H1 (cell line): ENCODE measurements around the gene GALNT18. TPM values are rescaled to one million over a fixed set of nuclear protein-coding genes. Genes with fewer than 3 reads are reported as not detected.

Experiments used
- CTCF ChIA-PET: fragments of 300-600 bp; sonication (Branson Sonifier 250); formaldehyde crosslinking; loops from one replicate; lab custom pipeline; 2021; ENCODE audit not compliant: partially characterized antibody; lab: Charles Lee
- POLR2A ChIA-PET: fragments of 300-600 bp; sonication (Branson Sonifier 250); formaldehyde crosslinking; loops from one replicate; lab custom pipeline; 2021; ENCODE audit warnings: inconsistent platforms; ENCODE audit not compliant: partially characterized antibody; lab: Charles Lee
- DNase-seq, 2 experiments: peaks; one replicate each; pipeline versions ENCODE4 v3.0.0 to v3.0.0-alpha.2; 2010 to 2022; ENCODE audit warnings: low spot score in 2 of 2, low read depth in 1 of 2, mixed read lengths in 1 of 2
- FAIRE-seq: peaks from 2 replicates; lab custom pipeline; 2011; peaks lifted over from hg19 to GRCh38; lab: Jason Lieb, UNC
- H2AFZ ChIP-seq: 2 replicates; pipeline ENCODE4 v1.8.1; 2012; ENCODE audit warnings: low read length, inconsistent platforms
- H2AK5ac ChIP-seq: 2 replicates; pipeline ENCODE4 v1.6.1; 2013; ENCODE audit warnings: low read depth, low read length
- H2BK120ac ChIP-seq: replicated peaks from 2 replicates; pipeline ENCODE3; 2013; ENCODE audit warnings: low read depth, low read length, inconsistent platforms
- H2BK12ac ChIP-seq: 2 replicates; pipeline ENCODE4 v1.6.1; 2013; ENCODE audit warnings: low read depth, low read length
- H2BK15ac ChIP-seq: 2 replicates; pipeline ENCODE4 v1.6.1; 2013; ENCODE audit warnings: low read length
- H2BK20ac ChIP-seq: 2 replicates; pipeline ENCODE4 v1.6.1; 2013; ENCODE audit warnings: low read length
- H2BK5ac ChIP-seq: 2 replicates; pipeline ENCODE4 v1.6.1; 2013; ENCODE audit warnings: low read depth, low read length
- H3K14ac ChIP-seq: 2 replicates; pipeline ENCODE4 v1.6.1; 2013; ENCODE audit warnings: inconsistent platforms; ENCODE audit not compliant: insufficient read length
- H3K18ac ChIP-seq: 2 replicates; pipeline ENCODE4 v1.6.1; 2013; ENCODE audit warnings: low read length; ENCODE audit errors: extremely low read depth
- H3K23ac ChIP-seq: 2 replicates; pipeline ENCODE4 v1.6.1; 2013; ENCODE audit warnings: inconsistent platforms; ENCODE audit not compliant: insufficient read length
- H3K23me2 ChIP-seq: 2 replicates; pipeline ENCODE4 v1.6.1; 2013; ENCODE audit warnings: low read depth, low read length
- H3K27ac ChIP-seq: 2 replicates; pipeline ENCODE4 v1.6.1; 2011; ENCODE audit warnings: low read depth, low read length, inconsistent platforms
- H3K27me3 ChIP-seq, 4 experiments: replicated peaks in 1 of 4; 1 replicate in 1 of 4; 2 replicates in 3 of 4; pipeline versions ENCODE4 v1.6.1 to v1.8.1; 2011 to 2013; ENCODE audit warnings: low read length in 3 of 4, mild to moderate bottlenecking in 3 of 4, inconsistent platforms in 2 of 4, mixed read lengths in 2 of 4, moderate library complexity in 1 of 4; ENCODE audit not compliant: control insufficient read depth in 3 of 4, insufficient read depth in 3 of 4; ENCODE audit errors: extremely low read depth in 1 of 4
- H3K36me3 ChIP-seq, 4 experiments: 2 replicates each; pipeline versions ENCODE4 v1.6.1 to v1.8.1; 2011 to 2013; ENCODE audit warnings: mild to moderate bottlenecking in 4 of 4, low read length in 3 of 4, moderate library complexity in 2 of 4, control low read depth in 1 of 4, inconsistent platforms in 1 of 4; ENCODE audit not compliant: insufficient read depth in 4 of 4, control insufficient read depth in 2 of 4
- H3K4ac ChIP-seq: replicated peaks from 2 replicates; pipeline ENCODE3; 2013; ENCODE audit warnings: low read length, low read depth, mixed read lengths, inconsistent platforms; ENCODE audit not compliant: insufficient read length
- H3K4me1 ChIP-seq, 4 experiments: replicated peaks in 1 of 4; 1 replicate in 1 of 4; 2 replicates in 3 of 4; pipeline versions ENCODE4 v1.6.1 to v1.8.1; 2011 to 2013; ENCODE audit warnings: low read length in 3 of 4, inconsistent platforms in 2 of 4, mixed read lengths in 1 of 4; ENCODE audit not compliant: insufficient read depth in 4 of 4, control insufficient read depth in 3 of 4
- H3K4me2 ChIP-seq, 2 experiments: 2 replicates each; pipeline versions ENCODE4 v1.6.1 to v1.8.1; 2011 to 2013; ENCODE audit warnings: low read depth in 2 of 2, low read length in 2 of 2, control low read depth in 1 of 2, inconsistent platforms in 1 of 2, mild to moderate bottlenecking in 1 of 2; ENCODE audit not compliant: insufficient read depth in 1 of 2
- H3K4me3 ChIP-seq, 4 experiments: fragments of 200-600, 300-600 bp in 1 of 4; sonication (generic), shearing (Covaris generic), sonication (Bioruptor Twin) in 1 of 4; 2 replicates each; pipeline versions ENCODE4 v1.5.1 to v1.8.1; 2011 to 2016; ENCODE audit warnings: low read length in 4 of 4, low read depth in 3 of 4, control low read depth in 2 of 4, inconsistent platforms in 2 of 4, mild to moderate bottlenecking in 2 of 4, mixed read lengths in 1 of 4, moderate library complexity in 1 of 4; ENCODE audit not compliant: insufficient read depth in 2 of 4; ENCODE audit errors: extremely low read depth in 1 of 4
- H3K56ac ChIP-seq: replicated peaks from 2 replicates; pipeline ENCODE3; 2013; ENCODE audit warnings: low read depth, mild to moderate bottlenecking, mixed read lengths, low read length, inconsistent platforms; ENCODE audit not compliant: insufficient read length
- H3K79me1 ChIP-seq: 2 replicates; pipeline ENCODE4 v1.6.1; 2013; ENCODE audit warnings: low read depth, low read length, control low read depth
- H3K79me2 ChIP-seq, 2 experiments: 2 replicates each; pipeline versions ENCODE4 v1.6.1 to v1.8.1; 2012 to 2013; ENCODE audit warnings: low read length in 2 of 2, mild to moderate bottlenecking in 2 of 2, inconsistent platforms in 1 of 2; ENCODE audit not compliant: insufficient read depth in 2 of 2, control insufficient read depth in 1 of 2
- H3K9ac ChIP-seq, 4 experiments: replicated peaks in 1 of 4; 1 replicate in 1 of 4; 2 replicates in 3 of 4; pipeline versions ENCODE4 v1.6.1 to v1.8.1; 2011 to 2013; ENCODE audit warnings: low read depth in 3 of 4, low read length in 3 of 4, control low read depth in 2 of 4, mild to moderate bottlenecking in 2 of 4, moderate library complexity in 2 of 4, inconsistent platforms in 1 of 4; ENCODE audit errors: extremely low read depth in 1 of 4
- H3K9me3 ChIP-seq, 2 experiments: 2 replicates each; pipeline versions ENCODE4 v1.6.1 to v1.8.1; 2012 to 2013; ENCODE audit warnings: mild to moderate bottlenecking in 2 of 2, moderate library complexity in 2 of 2, control low read depth in 1 of 2, inconsistent platforms in 1 of 2, low read depth in 1 of 2, low read length in 1 of 2, mixed read lengths in 1 of 2; ENCODE audit not compliant: insufficient read depth in 2 of 2
- H4K20me1 ChIP-seq, 2 experiments: replicated peaks in 1 of 2; 2 replicates each; pipeline versions ENCODE3 to v1.8.1; 2011 to 2013; ENCODE audit warnings: inconsistent platforms in 2 of 2, low read length in 2 of 2, mild to moderate bottlenecking in 1 of 2; ENCODE audit not compliant: insufficient read depth in 2 of 2, control insufficient read depth in 1 of 2
- H4K5ac ChIP-seq: 2 replicates; pipeline ENCODE4 v1.6.1; 2013; ENCODE audit warnings: low read length, low read depth, mixed read lengths, inconsistent platforms; ENCODE audit not compliant: insufficient read length
- H4K8ac ChIP-seq: 2 replicates; pipeline ENCODE4 v1.8.0; 2013; ENCODE audit warnings: mild to moderate bottlenecking, moderate library complexity, low read length, inconsistent platforms; ENCODE audit not compliant: insufficient read depth; ENCODE audit errors: extremely low read depth
- H4K91ac ChIP-seq: replicated peaks from 2 replicates; pipeline ENCODE3; 2013; ENCODE audit warnings: low read length, mixed read lengths, inconsistent platforms; ENCODE audit not compliant: insufficient read length
- BACH1 ChIP-seq: IDR thresholded peaks from 2 replicates; pipeline ENCODE4 v1.6.1; 2012; ENCODE audit warnings: low read length, improper control_type of control experiment
- CBX8 ChIP-seq: fragments of 300-800, 300-1000 bp; sonication (generic); IDR thresholded peaks from 2 replicates; pipeline ENCODE4 v1.7.1; 2016; ENCODE audit warnings: low read depth, low read length, borderline replicate concordance
- CTBP2 ChIP-seq: IDR thresholded peaks from 2 replicates; pipeline ENCODE4 v1.7.0; 2011; ENCODE audit warnings: borderline replicate concordance, mild to moderate bottlenecking, moderate library complexity, mixed read lengths, low read length; ENCODE audit not compliant: insufficient read depth, insufficient read length
- CTCF ChIP-seq, 3 experiments: IDR thresholded peaks; 1 replicate in 2 of 3; 2 replicates in 1 of 3; pipeline versions ENCODE4 v1.5.1 to v1.6.1; 2011; ENCODE audit warnings: low read length in 3 of 3, mild to moderate bottlenecking in 3 of 3, inconsistent platforms in 2 of 3, low read depth in 1 of 3, moderate library complexity in 1 of 3; ENCODE audit not compliant: insufficient read depth in 1 of 3; ENCODE audit errors: control extremely low read depth in 1 of 3
- E2F6 ChIP-seq: IDR thresholded peaks from 2 replicates; pipeline ENCODE4 v1.6.1; 2012; ENCODE audit warnings: inconsistent platforms
- KDM4A ChIP-seq: IDR thresholded peaks from one replicate; pipeline ENCODE4 v1.7.1; 2012; ENCODE audit warnings: low read depth, mild to moderate bottlenecking, moderate library complexity, low read length, inconsistent platforms; ENCODE audit not compliant: severe bottlenecking
- SIX5 ChIP-seq: IDR thresholded peaks from 2 replicates; pipeline ENCODE4 v1.6.1; 2011; ENCODE audit warnings: mild to moderate bottlenecking, low read depth, low read length
- TCF12 ChIP-seq: IDR thresholded peaks from 2 replicates; pipeline ENCODE4 v1.6.1; 2011; ENCODE audit warnings: low read depth, mild to moderate bottlenecking, low read length
- WGBS, 2 experiments: shearing (Covaris generic) in 1 of 2; methylation state at CpG; one replicate each; pipeline versions ENCODE4 v1.1.6 to v1.1.7; 2013 to 2015; ENCODE audit warnings: low lambda C conversion rate in 2 of 2, mixed read lengths in 2 of 2, inconsistent platforms in 1 of 2, low coverage in 1 of 2, missing lambda C conversion rate in 1 of 2; ENCODE audit not compliant: insufficient replicate concordance in 2 of 2, insufficient coverage in 1 of 2, insufficient read length in 1 of 2; ENCODE audit errors: extremely low coverage in 1 of 2, missing lambda C conversion rate in 1 of 2; 5-methylcytosine and 5-hydroxymethylcytosine counted together
- polyA plus RNA-seq, 7 experiments: library from polyadenylated mRNA; depleted of rRNA in 3 of 7; stranded (reverse) in 5 of 7; unstranded in 2 of 7; fragments of >200 nt in 5 of 7; fragments of 200-250 nt in 2 of 7; gene quantifications; 1 replicate in 5 of 7; 2 replicates in 1 of 7; 4 replicates in 1 of 7; pipeline versions ENCODE4 v1.2.1 to v1.2.3, GENCODE V29; 2011 to 2013; ENCODE audit warnings: missing spikeins in 2 of 7, mixed read lengths in 2 of 7
- total RNA-seq: library from RNA; stranded (reverse); fragmentation: NEBNext Ultra II Directional; extraction: Animal tissue kit (Norgen Biotek cat#: 25700); gene quantifications from 2 replicates; pipeline ENCODE4 v1.2.1, GENCODE V29; 2021

GALNT18 gene
- total and polyA plus RNA-seq, 2 of the 8 experiments (the other 6 are each of a cell fraction or from before 2014, with no cell fraction given): 6.0 to 9.4 TPM

GRCh38 chr11:11620921-11621572, 758 bp downstream of the GALNT18 start:
- 4% methylated on average over 55 of the region's 55 CpGs; no CpG with 5 or more reads in 1 of the 2 experiments for WGBS, 2 experiments
- POLR2A ChIA-PET: interaction anchor here (1.0 to 1.4 kb wide), 2 partner anchors 9 to 1056 kb away, joined by 3 to 4 read pairs; no protein-coding TSS in a partner anchor
- H3K23me2 ChIP-seq: peaks cover 16% of the 10 kb centered on the region
- H3K79me1 ChIP-seq: no peaks in the 10 kb centered on the region
- H3K4ac ChIP-seq: no peak overlapping the region
- H3K4me3 ChIP-seq: peak overlapping the region; percentile 51 to 83 (median 76)
- H4K20me1 ChIP-seq: peaks cover 0 to 8% of the 10 kb centered on the region in 2 experiments
- H2BK120ac ChIP-seq: no peak overlapping the region
- H4K5ac ChIP-seq: no peak overlapping the region
- H3K4me2 ChIP-seq: peak overlapping the region; percentile 95 to 100
- no peak overlapping the region for H3K14ac ChIP-seq
- no peak overlapping the region; the same call in 1 of the 2 replicates for H2BK15ac ChIP-seq
- peaks cover 5 to 31% (median 24%) of the 10 kb centered on the region in 4 experiments for H3K27me3 ChIP-seq
- H2AK5ac ChIP-seq: no peak overlapping the region
- peak overlapping the region in 1 of 4 experiments; percentile 16; a peak in 4 of 7 replicates for H3K9ac ChIP-seq
- peak overlapping the region; percentile 55; the same call in 1 of the 2 replicates for H2AFZ ChIP-seq
- DNase-seq (no peak), FAIRE-seq (no peak)
- H3K56ac ChIP-seq: no peak overlapping the region
- peaks cover 6 to 14% (median 8%) of the 10 kb centered on the region in 4 experiments; a peak in 6 of 7 replicates for H3K4me1 ChIP-seq
- H4K8ac ChIP-seq: peak overlapping the region; percentile 28; the same call in 1 of the 2 replicates
- peak overlapping the region; percentile 82 for H4K91ac ChIP-seq
- CTCF ChIA-PET: interaction anchor here (0.6 to 5.4 kb wide), 10 partner anchors 8 to 166 kb away, joined by 3 to 40 read pairs (median 4); no protein-coding TSS in a partner anchor
- no peak overlapping the region for H2BK20ac ChIP-seq
- H3K36me3 ChIP-seq: no peaks in the 10 kb centered on the region
- H3K79me2 ChIP-seq: 0 out of 4 replicates have a peak, but pooled peaks cover 0 to 3% of the 10 kb centered on the region in 2 experiments
- peak overlapping the region; percentile 44; the same call in 1 of the 2 replicates for H2BK12ac ChIP-seq
- no peak overlapping the region for H3K23ac ChIP-seq
- no peaks in the 10 kb centered on the region for H3K9me3 ChIP-seq
- peak overlapping the region; percentile 39; the same call in 1 of the 2 replicates for H3K18ac ChIP-seq
- H2BK5ac ChIP-seq: no peak overlapping the region
- no peak overlapping the region for H3K27ac ChIP-seq
- TF ChIP-seq CTCF (IDR thresholded peaks at IDR 0.05; ENCODE audit: control extremely low read depth in 1 of 3, insufficient read depth in 1 of 3, low read depth in 1 of 3, low read length in 3 of 3): peak in 1 of 3 experiments; percentile 14; a peak in 1 of 4 replicates
- TF ChIP-seq TCF12: no peak
- no peak for TF ChIP-seq CBX8
- TF ChIP-seq KDM4A: peak; percentile 91
- TF ChIP-seq SIX5: no peak
- TF ChIP-seq E2F6: peak; percentile 67
- no peak for TF ChIP-seq BACH1
- peak; percentile 21 for TF ChIP-seq CTBP2
